ENCODE results near the gene RAD51AP1.

GRCh38 chr12:4545195-4545594, 6.5 kb downstream of the RAD51AP1 start:
- TF ChIP-seq EZH2 (IDR thresholded peaks at IDR 0.05; ENCODE audit: borderline replicate concordance, insufficient read depth, low read length, poor library complexity, severe bottlenecking) (no peak), POLR2AphosphoS5 (IDR thresholded peaks at IDR 0.05) (no peak), CTCF (IDR thresholded peaks at IDR 0.05; ENCODE audit: poor library complexity, severe bottlenecking) (no peak), TAF1 (IDR thresholded peaks at IDR 0.05; ENCODE audit: low read depth) (no peak), SMC3 (conservative IDR thresholded peaks at IDR 0.05; ENCODE audit: poor library complexity) (no peak), EP300 (conservative IDR thresholded peaks at IDR 0.05; ENCODE audit: poor library complexity, severe bottlenecking) (no peak)

Data from neural cell (in vitro differentiated cells).